Measurements from ENCODE around the gene BABAM2.

BABAM2 gene

DNA sequence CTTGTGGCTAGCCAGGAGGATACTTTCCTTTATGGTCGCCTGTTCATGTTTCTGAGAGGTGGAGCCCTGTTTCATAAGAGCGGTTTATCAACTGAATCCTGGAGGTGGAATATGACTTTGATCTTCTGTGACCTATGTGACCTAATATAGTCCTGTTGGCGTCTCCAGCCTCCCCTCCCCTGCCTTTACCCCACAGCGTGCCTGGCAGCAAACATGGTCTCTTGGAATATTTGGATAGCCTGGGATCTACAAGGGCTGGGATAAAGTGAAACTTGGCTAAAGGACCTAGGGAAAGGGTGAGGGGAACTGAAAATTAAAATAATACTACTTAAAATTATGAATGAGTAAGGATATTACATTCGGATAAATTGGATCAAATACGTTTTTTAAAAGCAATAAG, 246.0 kb downstream of the BABAM2 start:
- no peak for DNase-seq

DNA sequence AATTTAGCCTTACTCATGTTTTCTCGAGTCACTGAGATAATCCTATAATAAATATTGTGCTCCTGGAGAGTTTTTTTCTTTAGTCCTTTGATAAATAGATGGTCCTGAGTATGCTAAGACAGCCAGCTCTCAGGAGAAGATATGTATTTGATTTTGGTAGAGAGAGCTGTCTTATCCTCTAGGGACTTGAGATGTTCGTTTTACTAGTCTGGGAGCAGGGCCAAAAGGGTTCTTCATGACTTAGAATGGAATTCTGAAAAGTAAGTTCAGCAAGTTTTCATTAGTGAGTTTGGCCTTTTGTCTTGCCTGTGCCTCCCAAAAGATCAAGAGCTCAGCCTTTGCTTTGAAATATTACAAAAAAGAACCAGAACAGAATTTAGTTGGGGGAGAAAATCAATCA, 246.7 kb downstream of the BABAM2 start:
- no peak for DNase-seq

DNA sequence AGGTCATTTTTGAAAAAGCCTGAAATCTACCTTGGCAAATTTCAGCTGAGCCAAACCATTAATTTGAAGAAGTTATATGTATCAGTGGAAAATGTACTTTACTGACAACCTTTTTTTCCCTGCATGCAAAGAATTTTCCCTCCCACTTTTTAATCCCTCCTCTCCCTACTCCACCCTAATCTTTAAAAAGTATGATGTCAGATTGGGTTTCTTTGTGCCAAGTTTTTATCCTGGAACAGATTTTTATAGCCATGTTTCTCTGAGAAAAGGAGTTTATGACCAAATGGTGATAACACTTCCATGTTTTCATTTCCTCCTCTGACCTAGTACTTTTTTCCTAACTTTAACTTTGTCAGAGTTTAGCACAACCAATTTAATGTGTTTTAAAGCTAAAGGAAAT, 251.9 kb downstream of the BABAM2 start:
- DNase-seq: no peak

DNA sequence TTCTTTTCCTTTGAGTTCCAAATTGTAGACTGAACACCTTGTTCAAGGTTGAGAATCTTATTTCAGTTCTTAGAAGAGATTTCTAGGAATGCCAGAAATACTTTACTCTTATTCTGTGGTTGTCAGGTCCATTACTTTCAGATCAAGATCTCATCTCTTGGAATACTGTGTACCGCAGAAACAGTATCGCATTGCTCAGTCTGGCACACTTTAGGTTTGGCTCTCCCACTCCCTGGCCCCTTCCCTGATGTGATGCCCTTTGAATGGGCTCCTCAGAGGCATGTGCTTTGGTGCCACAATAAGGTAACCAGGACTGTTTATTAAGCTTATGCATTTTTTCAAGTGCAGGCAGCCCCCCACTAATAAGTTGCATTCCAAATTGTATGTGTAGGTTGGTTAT, 257.5 kb downstream of the BABAM2 start:
- DNase-seq: no peak

DNA sequence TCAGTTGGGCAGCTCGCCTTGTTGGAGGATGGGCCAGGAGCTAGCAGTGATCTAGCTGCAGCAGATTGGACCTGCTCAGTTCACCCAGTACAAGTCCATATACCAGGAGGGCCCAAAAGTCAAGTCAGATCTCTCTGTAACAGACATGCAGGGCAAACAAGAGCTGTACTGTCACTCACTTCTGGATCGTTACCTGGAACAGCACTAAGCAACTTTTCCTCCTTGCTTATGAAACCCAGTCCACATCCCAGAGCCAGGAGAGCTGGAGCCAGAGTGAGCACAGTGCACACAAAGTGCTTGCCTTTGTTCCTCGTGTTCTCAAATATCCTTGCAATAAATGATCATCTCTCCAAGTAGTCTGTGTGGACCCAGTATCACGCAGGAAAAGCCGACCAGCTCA, 258.0 kb downstream of the BABAM2 start:
- no peak for DNase-seq

DNA sequence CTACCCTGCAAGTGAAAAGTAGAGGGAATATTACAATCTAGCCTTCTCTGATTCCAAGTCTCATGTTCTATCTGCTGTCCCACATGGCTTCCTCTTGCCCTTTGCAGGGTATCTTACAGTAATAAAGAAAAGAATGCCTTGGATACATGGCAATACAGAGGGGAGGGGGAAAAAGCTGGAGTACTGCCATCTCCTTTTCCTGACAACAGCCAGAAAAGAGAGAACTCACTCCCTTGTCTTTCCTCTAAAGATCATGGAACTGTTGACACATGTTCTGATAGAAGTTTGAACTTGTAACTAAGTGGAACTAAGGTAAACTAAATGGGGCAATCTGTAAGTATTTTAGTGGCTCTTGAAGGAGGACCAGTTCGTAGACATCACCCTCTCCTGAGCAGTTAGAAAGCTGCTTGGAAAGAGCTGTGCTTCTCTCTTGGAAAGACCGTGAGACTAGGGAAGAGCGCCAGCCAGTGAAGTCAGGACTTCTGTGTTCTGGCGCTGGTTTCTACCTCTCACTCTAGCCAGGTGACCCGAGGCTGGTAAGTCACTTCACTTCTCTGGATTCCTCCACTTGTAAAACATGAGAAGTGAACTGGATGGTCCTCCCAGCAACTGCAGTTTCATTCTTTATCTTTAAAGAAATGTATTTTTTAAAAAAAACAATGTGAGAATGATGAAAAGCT, 259.8 kb downstream of the BABAM2 start:
- no peak for DNase-seq

DNA sequence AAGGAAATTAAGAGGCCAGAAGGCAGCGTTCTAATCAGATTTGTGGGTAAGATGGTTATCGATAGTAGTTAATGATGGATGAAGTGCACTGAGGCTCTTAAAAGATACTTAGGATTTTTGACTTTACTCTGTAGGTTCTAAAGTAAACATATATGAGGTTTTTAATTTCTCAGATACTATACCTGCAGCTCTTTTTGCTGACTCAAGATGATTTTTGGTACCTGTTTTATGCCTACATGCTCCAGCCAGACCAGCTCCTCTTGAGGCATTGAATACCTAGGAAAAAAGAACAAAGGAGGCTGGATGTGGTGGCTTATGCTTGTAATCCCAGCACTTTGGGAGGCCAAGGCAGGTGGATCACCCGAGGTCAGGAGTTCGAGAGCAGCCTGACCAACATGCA, 260.5 kb downstream of the BABAM2 start:
- no peak for DNase-seq

DNA sequence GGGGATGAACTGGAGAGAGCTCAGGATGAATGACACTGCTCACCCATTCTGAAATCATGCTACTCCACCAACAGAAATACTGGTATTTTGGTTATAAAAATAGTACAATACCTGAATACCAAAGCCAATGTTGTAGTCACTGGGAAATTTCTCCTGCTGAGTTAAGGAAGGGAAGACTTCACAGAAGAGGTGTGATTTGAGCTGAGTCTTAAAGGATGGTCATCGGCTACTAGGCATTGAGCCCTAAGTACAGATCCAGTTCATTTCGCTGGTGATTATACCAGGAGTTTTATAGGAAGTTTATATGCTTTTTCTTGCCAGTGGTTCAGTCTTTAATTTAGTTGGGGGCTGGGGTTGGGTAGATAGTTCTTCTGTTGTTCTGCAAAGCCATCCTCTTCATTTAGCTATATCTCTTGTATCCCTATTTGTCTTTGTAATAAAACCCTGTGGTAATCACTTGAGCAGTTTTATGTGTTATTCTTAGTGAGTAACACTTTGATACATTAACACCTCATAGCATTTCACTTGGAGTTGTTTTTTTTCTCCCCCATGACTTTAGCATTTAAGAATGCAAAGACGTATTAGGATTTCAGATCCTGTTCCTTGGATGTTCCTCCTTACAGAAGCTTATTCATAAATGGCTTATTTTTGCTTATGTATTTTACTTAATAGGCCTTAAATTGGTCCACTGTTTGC, 262.2 kb downstream of the BABAM2 start:
- no peak for DNase-seq

DNA sequence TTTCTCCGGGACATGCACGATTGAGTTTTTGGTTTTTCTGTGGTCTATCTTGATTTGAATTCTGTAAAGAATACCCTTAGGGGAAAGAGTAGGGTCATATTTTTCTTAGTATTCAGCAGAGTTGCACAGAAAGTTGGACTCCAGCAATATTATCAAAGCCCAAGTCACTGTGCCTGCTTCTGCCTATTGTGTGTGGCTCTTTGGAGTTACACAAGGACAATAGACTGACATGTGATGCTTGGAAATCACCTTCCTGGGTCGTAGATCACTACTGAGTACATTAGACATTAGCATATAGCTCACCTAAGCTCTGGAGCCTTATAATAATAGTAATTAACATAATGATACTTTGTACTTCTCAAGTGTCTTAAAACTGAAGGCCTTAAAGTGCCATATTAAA, 263.3 kb downstream of the BABAM2 start:
- no peak for DNase-seq

DNA sequence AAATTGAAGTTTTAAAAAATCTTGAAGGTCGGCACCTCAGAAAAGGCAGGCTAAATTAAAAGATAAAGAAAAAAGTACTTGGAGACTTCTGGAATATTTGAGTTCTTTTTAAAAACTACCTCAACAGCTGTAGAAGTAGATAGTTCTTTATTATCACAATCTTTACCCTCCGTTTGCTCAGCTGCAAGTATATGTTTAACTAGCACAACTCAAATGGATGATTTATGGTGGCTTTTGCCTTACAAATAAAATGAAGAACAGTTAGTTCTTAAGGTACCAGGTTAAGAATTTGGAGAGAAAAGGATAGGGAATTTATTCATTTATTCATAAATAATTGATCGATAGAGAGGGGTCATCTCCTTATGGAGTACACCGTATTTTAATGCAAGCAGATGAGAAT, 264.6 kb downstream of the BABAM2 start:
- DNase-seq: no peak

DNA sequence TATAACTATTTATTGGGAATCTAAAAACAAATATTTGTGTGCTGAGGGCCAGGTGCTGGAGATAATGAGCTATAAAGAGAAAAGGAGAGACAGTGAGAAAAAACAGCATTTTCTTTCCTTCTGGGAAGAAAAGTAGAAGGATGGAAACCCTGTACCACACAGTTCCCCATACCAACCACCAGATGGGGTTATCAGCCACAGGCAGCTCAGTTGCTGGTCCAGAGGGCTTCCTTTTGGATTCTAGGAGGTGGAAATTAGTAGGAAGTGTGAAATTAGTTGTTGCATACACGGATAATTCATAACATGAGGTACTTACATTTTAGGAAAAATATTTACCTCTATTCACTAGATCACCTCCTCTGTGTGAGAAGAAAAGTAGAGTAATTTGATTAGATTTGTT, 265.1 kb downstream of the BABAM2 start:
- no peak for DNase-seq

DNA sequence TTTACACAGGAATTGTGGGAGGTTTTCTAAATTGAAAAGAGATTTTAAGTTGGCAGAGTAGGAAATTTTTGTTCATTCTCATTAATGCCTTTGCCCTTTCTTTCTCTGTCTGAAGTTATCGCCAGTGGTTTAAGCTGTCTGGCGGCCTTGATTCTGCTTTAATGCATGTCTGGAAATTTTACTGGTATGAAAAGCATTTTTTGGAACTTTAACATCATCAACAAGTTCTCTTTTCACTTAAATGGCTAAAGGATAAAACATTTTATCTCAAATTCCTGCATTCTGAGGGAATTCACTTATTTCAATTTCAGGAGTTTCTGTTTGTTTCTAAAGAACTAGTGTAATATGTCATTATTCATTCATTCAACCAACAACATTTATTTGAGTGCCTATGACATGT, 268.3 kb downstream of the BABAM2 start:
- DNase-seq: no peak

DNA sequence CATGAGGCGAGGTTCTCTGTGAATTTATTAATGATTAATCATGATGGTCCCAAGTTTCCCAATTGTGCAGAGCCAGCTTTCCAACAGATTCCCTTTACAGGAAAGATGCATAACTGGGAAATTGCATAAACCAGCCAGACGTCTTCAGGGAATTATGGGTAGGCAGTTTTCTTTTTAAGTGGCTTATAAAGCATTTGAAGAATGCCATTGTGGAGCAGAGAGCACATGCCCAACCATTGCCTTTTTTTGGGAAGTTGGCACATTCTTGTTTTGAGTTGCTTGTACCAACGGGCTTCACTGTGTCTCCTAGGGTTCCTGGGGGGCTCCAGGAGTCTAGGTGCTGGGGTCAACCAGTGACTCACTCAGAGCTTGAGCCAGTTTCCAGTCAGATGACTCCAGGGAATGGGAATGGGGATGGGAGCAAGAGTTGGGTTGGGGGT, 270.5 kb downstream of the BABAM2 start:
- DNase-seq: no peak

DNA sequence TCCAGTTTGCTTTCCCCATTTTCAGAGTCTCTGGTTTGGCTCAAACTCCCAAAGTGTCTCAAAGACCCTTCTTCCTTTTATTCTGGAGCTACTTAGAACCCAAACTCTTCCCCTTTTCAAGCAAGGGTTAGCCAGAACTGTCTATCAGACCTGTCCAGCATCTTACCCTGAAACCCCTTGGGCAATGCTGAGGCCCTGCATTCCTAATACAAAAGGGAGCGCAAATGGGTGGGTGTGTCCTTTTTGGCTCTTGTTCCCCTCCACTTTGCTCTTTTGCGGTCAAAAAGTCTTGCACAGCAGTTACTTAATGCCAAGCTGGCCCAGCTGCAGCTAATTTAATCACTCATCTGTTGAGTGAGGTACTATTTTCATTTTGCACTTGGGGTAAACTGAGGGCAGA, 270.9 kb downstream of the BABAM2 start:
- no peak for DNase-seq

DNA sequence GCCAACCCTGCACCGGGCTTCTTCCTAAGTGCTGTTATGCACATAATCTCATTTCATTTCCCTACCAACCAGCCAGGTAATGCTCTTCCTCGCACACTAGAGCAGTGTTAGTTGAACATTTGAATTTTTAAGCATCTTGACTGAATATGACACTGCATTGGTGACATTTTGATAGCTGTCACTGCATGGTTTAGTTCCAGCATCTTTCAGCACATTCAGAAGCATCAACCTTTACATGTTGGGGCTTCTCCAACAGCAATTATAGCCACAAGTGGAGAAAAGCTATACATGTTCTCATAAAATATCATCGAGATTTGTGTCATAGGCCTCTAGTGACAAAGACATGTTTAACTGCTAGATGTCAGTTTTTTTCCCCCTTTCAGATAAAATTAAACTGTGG, 272.0 kb downstream of the BABAM2 start:
- no peak for DNase-seq

DNA sequence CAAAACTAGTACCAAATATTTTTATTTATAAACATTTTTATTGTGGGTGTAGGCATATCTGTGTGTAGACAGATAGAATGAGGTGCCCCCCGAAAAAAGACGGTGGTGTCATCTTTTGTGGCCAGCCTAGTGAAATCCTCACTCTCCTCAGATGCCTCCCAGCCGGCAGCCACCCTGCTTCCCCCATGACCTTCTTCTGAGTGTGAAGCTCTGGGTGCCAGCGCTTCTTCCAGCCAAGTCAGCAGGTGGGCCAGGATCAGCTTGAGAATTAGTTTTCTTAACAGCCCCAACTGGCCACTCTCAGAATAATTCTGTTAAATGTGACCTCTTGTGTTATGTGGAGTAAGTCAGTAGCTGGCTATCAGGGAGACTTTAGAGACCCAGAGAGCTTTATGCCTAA, 272.5 kb downstream of the BABAM2 start:
- DNase-seq: no peak

DNA sequence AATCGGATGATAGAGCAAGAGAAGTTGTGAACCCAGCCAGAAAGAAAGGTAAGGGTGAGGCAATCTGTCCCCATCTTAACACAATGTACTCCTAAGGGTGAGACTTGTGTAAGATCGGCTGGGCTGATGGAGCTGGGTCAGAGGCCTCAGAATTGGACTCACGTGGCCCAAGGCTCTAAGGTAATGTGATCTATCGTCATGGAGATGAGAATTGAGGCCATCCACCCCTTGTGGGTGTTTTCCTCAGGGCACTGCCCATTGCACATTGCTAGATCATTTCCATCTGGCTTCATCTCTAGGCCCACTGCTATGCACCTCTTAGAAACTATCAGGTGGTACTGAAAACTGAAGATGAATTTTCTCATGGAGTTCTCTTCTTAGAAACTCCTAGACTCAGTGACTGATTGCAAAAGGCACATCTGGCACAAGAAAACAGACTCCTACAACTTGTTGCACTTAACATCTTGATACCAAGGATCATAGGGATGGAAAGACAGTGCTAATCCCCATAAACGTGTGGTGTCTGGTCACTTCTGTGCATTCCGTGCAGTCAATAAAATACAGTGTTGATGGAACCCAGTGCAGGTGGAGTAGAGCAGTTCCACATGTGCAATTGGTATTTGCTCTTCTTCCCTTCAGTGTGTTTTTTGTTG, 273.2 kb downstream of the BABAM2 start:
- no peak for DNase-seq

DNA sequence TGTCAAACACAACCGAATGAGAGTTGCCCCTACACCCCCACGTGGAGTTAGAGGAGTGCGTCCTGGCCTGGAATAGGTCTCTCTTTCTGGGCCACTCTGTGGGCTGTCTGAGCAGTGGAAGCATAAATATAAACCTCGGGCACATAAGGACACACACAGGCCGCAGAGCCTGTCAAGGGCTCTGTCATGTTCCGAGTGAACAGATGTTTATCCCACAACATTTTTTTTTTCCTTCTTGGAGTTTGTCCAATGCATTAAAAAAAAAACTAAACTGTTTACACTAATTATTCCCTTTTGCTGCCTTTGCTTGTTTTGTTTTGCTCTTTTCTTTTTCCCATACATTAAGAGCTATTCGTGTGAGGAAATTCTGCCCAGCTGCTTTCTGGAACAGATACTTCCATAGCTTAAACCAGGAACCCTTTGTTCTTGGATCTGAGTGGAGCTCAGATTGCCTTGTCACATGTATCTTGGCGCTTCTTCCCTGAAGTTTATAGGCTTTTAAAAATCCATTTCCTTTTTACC, 273.8 kb downstream of the BABAM2 start:
- no peak for DNase-seq

DNA sequence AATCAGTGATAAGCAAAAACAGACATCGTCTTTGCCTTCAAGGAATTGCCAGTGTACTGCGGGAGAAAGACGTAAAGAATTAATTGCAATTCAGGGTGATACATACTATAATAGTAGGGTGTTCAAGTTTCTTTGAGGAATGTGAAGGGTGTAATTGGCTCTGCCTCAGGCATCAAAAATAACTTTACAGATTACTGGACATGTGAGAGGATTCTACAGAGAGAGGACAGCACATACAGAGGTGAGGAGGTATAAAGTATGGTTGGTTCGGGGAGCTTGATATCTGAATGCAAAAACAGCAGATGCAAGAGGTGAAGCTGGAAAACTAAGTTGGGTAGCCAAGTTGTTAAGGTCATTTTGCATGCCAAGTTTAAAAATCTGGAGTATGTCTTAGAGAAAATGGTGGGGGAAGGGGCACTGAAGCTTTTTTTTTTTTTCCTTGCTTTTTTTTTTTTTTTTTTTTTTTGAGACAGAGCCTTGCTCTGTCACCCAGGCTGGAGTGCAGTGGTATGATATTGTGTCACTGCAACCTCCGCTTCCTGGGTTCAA, 274.6 kb downstream of the BABAM2 start:
- DNase-seq: no peak

DNA sequence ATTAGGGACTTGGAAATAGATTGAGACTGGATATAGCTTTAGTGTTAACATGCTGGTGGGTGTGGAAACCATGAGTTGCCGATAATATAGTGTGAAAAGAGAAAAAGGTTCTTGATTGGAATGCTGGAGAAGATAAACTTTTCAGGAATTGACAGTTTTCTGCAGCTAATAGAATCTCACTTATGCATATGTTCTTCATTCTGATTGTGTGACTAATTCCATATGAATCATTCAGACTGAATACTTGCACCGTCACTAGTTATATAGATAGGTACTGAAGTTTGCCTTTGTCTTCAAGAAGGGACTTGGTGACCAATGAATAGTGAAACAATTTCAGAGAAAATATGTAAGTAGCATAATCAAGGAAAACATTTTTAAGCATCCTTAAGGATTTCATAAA, 276.4 kb downstream of the BABAM2 start:
- no peak for DNase-seq

DNA sequence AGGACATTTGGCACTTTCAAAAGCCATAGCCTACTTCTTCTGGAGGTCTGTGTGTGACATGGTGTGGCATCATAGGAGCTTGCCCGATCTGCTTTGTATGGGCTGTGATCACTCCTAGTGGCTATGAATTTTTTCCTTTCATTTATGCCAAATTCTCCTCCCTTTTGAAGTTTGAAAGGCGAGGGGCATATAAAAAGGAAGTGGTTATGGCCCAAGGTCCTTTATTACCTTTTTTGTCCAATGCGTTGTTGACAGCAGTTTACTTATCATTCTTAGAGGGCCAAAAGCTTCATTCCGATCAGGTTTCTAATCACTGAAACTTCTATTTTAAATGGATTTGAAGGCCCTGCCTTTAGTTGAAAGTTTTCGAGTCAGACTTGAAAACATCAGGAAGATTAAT, 277.8 kb downstream of the BABAM2 start:
- no peak for DNase-seq

DNA sequence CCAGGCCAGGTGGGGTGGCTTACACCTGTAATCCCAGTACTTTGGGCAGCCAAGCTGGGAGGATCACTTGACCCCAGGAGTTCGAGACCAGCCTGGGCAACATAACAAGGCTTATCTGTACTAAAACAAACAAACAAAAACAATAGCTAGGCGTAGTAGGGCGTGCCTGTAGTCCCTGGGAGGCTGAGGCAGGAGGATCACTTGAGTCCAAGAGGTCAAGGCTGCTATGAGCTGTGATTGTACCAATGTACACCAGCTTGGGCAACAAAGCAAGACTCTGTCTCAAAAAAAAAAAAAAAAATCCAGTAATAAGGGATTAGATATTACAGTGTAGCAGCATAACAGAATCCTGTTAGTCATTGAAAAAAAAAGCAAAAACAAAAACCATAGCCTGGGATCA, 279.0 kb downstream of the BABAM2 start:
- no peak for DNase-seq

DNA sequence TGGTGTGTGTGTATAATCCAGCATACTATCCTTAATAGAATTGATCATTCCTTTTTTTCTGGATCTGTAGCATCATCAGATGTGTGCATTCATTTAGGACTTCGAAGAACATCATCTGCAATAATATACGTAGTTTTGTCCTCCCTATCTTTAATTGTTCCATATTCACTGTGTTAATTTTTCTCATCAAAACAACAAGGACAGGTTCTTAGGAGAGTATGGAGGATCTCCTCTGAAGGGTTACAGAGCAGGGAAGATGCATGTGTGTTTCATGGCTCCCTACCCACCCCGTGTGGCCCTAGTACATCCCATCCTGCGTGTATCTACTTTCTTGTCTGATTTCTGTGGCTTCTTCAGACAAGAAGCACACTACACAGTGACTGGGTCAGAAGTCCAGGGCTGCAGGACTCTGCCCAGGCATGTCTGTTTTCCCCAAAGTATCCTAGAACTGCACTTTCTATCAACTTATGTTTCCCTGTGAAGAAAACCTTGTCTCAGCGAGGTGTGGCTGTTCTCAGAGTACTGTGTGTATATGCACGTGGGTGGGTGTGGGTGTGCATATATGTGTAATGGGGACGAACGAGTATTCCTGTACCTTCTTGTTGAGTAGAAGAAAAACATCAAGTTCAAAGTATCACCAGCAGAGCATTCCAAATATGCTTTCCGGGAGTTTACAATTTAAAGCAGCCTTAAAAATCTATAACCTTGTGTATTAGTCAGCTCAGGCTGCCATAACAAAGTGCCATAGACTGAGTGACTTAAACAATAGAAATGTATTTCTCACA, 281.8 kb downstream of the BABAM2 start:
- DNase-seq: no peak

Data from KG1 (cell line).